Nephron progenitor cell (in vitro differentiated cells): ENCODE measurements around the gene ZNF750.

Experiments used
- DNase-seq: peaks from one replicate; pipeline ENCODE4 v3.0.0; 2021
- H3K27ac Mint-ChIP-seq: 2 replicates; pipeline ENCODE4 v1.8.0; 2021; ENCODE audit warnings: mild to moderate bottlenecking, moderate library complexity, mixed read lengths
- H3K27me3 Mint-ChIP-seq: 2 replicates; pipeline ENCODE4 v1.8.0; 2021; ENCODE audit warnings: mild to moderate bottlenecking, low read depth, mixed read lengths; ENCODE audit not compliant: poor library complexity
- H3K36me3 Mint-ChIP-seq: 2 replicates; pipeline ENCODE4 v1.8.0; 2021; ENCODE audit warnings: low read depth, mixed read lengths
- H3K4me1 Mint-ChIP-seq: 2 replicates; pipeline ENCODE4 v1.8.0; 2021; ENCODE audit warnings: mixed read lengths
- H3K4me3 Mint-ChIP-seq: 2 replicates; pipeline ENCODE4 v1.8.0; 2021; ENCODE audit warnings: mild to moderate bottlenecking, moderate library complexity, mixed read lengths
- H3K9me3 Mint-ChIP-seq: 2 replicates; pipeline ENCODE4 v1.8.0; 2021; ENCODE audit warnings: mild to moderate bottlenecking, moderate library complexity, mixed read lengths
- TF ChIP-seq, protein P1 (sequence below): fragments of 200-600 bp; sonication (generic); IDR thresholded peaks from 2 replicates; pipeline ENCODE4 v1.5.0; 2021; ENCODE audit warnings: antibody characterized with exemption

Gene ZNF750

GRCh38 chr17:82807562-82807961 is 32.3 kb downstream of the ZNF750 start:
- peaks cover 8% of the 10 kb centered on the region for H3K9me3 Mint-ChIP-seq
- TF ChIP-seq, protein P1, sequence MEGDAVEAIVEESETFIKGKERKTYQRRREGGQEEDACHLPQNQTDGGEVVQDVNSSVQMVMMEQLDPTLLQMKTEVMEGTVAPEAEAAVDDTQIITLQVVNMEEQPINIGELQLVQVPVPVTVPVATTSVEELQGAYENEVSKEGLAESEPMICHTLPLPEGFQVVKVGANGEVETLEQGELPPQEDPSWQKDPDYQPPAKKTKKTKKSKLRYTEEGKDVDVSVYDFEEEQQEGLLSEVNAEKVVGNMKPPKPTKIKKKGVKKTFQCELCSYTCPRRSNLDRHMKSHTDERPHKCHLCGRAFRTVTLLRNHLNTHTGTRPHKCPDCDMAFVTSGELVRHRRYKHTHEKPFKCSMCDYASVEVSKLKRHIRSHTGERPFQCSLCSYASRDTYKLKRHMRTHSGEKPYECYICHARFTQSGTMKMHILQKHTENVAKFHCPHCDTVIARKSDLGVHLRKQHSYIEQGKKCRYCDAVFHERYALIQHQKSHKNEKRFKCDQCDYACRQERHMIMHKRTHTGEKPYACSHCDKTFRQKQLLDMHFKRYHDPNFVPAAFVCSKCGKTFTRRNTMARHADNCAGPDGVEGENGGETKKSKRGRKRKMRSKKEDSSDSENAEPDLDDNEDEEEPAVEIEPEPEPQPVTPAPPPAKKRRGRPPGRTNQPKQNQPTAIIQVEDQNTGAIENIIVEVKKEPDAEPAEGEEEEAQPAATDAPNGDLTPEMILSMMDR: no peak
- peaks cover 5% of the 10 kb centered on the region for H3K4me1 Mint-ChIP-seq
- peak overlapping the region; percentile 84 for H3K27ac Mint-ChIP-seq
- H3K36me3 Mint-ChIP-seq: peaks cover 30% of the 10 kb centered on the region
- DNase-seq: no peak
- H3K27me3 Mint-ChIP-seq: peaks cover 7% of the 10 kb centered on the region
- H3K4me3 Mint-ChIP-seq: no peak overlapping the region

GRCh38 chr17:82807101-82807500 is 32.7 kb downstream of the ZNF750 start:
- Mint-ChIP-seq H3K4me1 (peaks cover 5% of the 10 kb centered on the region), H3K9me3 (peaks cover 12% of the 10 kb centered on the region), H3K36me3 (peaks cover 35% of the 10 kb centered on the region), H3K27ac (peak overlapping the region; percentile 84), H3K27me3 (peaks cover 7% of the 10 kb centered on the region), H3K4me3 (no peak overlapping the region)
- no peak for DNase-seq
- TF ChIP-seq, protein P1: no peak

DNA sequence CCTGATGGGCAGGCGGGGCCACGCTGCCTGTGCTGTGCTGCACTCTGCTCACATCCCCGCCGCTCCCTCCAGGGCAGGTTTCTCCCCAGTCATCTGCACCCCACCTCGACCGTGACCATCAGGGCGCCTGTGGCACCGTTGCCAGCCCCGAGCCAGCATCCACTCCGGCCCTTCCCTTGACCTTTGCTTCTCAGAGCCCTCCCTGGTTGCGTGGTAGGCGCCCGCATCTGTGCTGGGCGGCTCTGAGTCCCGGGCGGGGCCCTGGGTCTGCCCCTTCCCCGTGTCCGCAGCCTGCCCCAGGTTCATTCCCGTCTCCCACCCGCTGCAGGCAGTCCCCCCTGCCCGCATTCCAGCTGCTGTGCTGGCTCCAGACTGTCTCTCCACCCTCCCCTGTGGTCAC is 33.2 kb downstream of the ZNF750 start:
- H3K27me3 Mint-ChIP-seq: peaks cover 7% of the 10 kb centered on the region
- TF ChIP-seq, protein P1: no peak
- H3K4me1 Mint-ChIP-seq: peaks cover 5% of the 10 kb centered on the region
- peaks cover 17% of the 10 kb centered on the region for H3K9me3 Mint-ChIP-seq
- no peak overlapping the region for H3K4me3 Mint-ChIP-seq
- H3K36me3 Mint-ChIP-seq: peaks cover 39% of the 10 kb centered on the region
- peak overlapping the region; percentile 84 for H3K27ac Mint-ChIP-seq
- no peak for DNase-seq

DNA sequence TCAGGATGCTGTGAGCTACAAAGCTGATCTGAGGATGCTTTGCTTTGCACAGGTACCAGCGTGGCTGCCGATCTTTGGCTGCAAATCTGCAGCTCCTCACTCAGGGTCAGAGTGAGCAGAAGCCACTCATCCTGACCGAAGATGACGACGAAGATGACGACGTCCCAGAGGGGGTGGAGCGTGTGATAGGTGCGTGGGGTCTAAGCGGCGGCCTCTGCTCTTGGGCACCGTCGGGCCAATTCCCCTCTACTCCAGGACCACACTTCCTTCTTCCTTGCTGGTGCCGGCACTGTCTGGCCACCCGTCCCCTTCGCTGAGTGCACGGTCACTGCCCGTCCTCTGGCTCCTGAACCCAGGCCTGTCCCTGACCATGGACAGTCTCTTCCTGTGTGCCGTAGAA is 34.0 kb downstream of the ZNF750 start:
- Mint-ChIP-seq H3K4me3 (no peak overlapping the region), H3K4me1 (peaks cover 5% of the 10 kb centered on the region), H3K9me3 (peaks cover 24% of the 10 kb centered on the region), H3K27ac (peak overlapping the region; percentile 88), H3K27me3 (peaks cover 7% of the 10 kb centered on the region), H3K36me3 (peaks cover 47% of the 10 kb centered on the region)
- DNase-seq: no peak
- TF ChIP-seq, protein P1: no peak

- Mint-ChIP-seq H3K36me3 (peaks cover 49% of the 10 kb centered on the region), H3K4me3 (no peak overlapping the region), H3K27ac (no peak overlapping the region), H3K9me3 (peaks cover 29% of the 10 kb centered on the region), H3K27me3 (peaks cover 7% of the 10 kb centered on the region), H3K4me1 (no peaks in the 10 kb centered on the region)
- DNase-seq: no peak
- TF ChIP-seq, protein P1: no peak
Observed at GRCh38 chr17:82805254-82805653, 34.6 kb downstream of the ZNF750 start.

- H3K9me3 Mint-ChIP-seq: peaks cover 35% of the 10 kb centered on the region
- H3K27me3 Mint-ChIP-seq: peaks cover 7% of the 10 kb centered on the region
- no peak for DNase-seq
- H3K27ac Mint-ChIP-seq: no peak overlapping the region
- TF ChIP-seq, protein P1: no peak
- H3K4me3 Mint-ChIP-seq: no peak overlapping the region
- no peaks in the 10 kb centered on the region for H3K4me1 Mint-ChIP-seq
- peaks cover 51% of the 10 kb centered on the region for H3K36me3 Mint-ChIP-seq
Observed at GRCh38 chr17:82804442-82805191, 35.2 kb downstream of the ZNF750 start.
